Activated effector memory CD4-positive, alpha-beta T cell treated with Interleukin-2 at 50 U/mL for 16 hours (primary cell): ENCODE data around the gene C1QTNF12.

Experiments
- DNase-seq: peaks from one replicate; pipeline ENCODE4 v3.0.0-alpha.2; 2020

Gene C1QTNF12

DNA sequence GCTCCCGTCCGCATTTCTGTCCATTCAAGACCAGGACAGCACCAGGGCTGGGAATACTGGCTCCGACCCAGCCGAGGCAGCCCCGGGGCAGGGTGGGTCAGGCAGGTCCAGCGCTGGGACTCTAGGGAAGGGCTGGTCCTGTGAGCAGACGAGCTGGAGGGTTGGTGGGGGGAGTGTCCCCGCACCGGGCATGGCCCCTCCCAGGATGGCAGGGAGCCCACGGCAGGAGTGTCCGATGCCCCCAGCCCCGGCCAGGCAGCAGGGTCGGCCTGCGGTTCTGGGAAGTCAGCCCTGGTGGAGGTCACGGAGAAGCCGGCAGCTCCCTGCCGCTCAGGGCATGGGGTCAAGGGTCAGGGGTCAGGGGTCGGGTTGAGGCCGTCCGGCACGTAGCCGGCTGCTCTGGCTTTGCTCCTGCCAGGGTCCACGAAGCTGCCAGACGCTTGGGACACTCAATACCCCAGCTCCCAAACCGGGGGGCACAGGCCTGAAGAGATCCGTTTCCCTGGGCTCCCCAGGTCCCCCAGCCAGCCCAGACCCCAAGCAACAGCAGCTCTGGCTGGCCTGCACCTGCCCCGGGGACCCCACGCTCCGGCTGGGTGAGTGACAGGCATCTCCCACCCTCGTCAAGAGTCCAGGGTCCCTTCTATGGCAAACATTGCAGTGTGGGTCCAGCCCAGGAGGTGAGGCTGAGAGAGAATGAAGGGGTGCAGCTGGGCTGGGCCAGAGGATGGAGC is 6.7 kb downstream of the C1QTNF12 start:
- DNase-seq: no peak

DNA sequence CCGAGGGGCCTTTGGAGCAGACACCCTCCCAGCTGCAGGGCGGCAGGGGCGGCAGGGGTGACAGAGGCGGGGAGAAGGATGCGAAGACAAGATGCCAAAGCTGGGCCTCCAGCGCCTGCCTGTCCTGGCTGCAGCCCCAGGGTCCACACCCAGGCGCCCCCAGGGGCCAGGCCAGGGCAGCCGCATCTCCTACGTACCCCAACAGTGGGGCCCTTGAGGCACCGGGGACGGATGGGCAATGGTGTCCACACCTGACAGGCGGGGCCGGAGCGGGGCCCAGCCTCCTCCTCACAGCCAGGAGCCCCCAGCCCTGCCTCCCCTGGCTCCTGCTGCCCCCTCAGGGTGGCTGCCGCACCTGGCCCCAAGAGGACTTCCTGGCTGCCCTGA is 7.3 kb downstream of the C1QTNF12 start:
- DNase-seq: no peak

DNA sequence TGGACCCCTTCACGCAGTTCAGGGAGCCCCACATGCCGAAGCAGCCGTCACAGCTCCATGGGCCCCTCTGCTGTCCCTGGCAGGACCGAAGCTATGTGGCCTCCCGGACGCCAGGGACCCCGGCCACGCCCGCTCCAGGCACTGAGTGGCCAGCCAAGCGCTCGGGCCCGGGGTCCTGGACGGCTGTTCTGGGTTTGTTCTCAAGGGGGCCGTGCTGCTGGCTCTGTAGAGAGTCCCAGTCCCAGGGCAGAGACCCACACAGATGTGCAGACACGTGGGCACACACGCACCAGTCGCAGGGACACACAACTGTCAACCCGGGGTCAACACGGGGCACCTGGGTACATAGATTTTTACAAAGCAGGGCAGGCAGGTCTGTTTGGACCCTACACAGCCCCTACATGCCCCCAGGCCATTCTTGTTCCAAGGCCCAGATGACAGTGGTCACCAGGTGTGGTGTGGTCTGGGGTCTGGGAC is 7.8 kb downstream of the C1QTNF12 start:
- no peak for DNase-seq

DNA sequence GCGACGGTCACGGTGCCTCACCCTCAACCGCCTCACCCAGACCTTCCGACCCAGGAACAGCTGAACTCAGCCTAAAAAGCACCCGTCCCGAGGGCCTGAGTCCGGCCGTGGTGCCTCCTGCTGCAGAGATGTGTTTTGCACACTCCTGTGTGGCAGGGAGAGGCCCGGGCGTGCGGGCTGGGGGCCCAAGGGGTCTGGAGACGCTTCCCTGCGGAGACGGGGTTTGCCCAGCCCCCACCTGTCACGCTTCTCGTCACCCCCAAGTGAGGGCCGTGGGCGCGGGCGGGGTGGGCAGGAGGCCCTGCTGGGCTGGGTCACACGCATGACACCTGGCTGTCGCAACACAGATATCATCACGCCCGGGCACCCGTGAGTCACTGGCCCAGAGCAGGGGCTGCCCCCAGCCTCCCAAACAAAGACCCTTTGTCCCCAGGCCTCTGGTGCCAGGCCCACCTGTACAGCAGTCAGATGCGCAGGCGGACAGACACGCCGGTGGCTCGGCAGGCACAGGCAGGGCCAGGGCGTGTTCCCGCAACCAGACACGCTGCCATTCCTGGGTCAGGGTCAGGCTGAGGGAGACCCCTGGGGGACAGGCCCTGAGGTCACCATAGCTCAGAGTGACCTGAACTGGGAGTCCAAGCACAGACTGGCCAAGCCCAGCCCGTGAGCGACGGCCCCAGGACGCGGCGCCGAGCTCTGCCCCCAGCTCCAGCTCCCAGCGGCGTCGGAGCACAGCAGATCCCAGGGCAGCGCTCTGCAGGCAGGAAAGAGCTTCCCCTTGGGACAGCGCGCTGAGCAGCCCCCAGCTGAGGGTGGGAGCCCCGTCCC is 8.4 kb downstream of the C1QTNF12 start:
- no peak for DNase-seq

DNA sequence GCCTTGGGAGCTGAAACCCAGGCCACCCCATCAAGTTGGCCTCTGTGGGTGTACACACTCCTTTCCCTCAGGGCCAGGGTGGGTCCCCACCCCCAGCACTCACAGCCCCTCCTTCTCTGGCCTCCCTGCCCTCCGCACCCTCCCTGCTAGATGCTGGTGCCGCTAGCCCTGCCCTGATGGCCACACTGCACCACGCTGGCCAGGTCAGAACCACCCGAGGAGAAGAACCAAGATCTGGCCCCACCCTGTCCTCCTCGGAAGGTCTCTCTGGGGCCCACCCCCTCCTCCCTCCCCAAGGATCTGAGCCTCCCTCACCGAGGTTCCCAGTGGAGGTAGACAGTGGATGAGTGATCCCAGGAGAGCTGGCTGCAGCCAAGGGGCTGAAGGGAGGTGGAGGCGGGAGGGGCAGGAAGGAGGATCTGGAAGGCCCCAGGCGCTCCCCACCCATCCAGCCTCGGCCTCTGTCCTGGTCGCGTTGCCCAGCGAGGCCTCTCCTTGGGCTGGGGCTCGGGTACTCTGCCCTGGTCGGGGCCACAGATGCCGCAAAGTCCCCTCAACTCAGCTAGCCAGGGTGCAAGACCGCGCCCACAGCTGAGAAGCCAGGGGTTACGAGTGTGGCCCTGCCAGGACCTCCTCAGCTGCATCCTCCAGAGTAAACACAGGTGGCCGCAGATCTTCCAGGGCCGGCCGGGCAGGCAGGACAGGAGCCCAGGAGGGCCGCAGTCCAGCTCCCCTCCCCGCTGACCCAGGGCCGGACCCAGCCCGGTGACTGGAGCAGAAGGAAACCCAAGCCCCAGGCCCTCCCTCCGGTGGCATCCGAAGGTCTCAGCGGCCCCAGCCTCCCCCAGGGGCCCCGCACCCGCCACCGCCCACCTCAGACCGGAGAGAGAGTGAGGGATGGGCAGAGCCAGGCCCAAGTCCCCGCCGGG is 9.3 kb downstream of the C1QTNF12 start:
- DNase-seq: no peak

DNA sequence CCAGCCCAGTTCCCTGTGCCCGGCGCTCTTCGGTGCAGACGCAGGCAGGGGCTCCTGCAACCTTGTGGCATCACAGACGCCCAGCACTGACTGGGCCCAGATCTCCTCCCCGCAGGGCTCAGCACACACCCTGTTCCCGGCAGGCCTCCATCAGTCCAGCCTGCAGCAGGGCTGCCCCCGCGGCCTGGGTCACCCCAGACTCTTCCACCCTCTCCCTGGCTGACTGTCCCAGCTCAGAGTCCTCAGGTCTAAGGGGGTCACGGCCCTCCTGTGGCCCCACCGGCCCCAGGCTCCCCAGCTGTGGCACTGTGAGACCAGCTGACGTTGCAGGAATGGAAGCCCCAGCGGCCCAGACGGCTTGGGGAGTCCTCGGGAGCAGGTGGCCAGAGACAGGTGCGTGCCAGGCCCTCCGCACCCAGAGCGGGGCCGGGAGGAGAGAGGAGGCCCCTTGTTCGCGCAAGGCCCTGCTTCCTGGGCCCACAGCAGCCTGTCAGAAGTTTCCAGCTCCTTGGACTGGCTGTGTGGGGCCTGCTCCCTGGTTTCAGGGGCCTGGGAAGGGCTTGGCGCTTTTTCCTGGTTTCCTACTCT is 10.3 kb downstream of the C1QTNF12 start:
- DNase-seq: no peak

DNA sequence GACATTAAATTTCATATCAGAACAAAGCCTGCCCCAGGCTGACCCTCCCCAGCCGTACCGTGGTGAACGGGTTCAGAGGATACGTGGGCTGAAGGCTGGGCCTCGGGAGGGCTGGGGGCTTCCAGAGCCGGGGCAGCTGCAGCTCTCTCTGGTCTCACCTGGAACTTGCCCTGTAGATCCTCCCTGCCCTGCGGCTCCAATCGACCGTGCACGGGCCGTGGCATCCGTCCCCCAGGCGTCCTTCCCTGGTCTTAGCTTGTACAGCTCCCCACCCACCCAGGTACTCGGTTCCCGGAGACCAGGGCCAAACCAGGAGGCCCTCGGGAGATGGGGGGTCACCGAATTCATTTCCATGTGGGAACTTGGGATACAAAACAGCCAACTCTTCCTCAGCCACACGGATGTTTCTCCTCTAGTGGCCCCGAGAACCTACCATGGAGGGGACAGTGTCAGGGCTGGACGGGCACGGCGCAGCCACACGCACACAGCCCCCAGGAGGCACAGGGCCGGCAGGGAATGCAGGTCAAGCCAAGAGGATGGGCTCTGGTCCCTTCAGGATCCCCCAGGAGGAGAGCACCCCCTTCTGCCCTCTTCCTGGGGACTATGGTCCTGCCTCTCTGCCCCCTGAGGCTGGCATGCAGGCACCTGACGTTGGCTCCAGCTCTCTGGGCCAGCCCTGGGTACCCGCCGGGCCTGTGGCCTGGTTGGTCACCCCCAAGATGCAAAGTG is 11.3 kb downstream of the C1QTNF12 start:
- DNase-seq: no peak

DNA sequence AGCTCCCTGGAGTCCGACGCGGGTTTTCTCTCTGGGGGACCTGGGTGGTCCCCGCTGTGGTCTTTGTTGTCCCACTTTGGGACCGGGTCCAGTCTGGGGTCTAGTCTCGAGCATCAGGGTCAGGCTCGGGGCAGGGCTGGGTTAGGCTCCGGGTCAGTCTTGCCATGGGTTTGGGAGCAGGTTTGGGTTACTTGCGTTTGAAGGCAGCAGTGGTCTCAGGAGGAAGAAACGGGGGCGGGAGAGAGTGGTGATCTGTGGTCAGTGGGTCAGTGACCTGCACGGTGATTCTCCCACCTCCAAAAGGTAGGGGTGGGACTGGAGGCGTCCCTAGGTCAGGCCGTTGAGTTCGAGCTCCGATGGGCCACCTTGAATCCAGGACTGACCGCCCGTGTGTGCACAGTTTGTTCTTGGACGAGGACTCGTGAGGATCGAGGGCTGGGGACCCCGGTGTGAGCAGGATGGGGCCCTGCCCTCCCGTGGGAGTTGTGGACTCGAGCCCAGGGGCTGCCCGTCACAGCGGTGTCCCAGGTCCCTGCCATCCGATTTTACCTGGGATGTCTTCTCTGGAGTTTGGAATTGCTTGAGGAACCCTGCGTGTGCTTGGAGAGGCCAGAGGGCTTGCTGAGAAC is 12.2 kb downstream of the C1QTNF12 start:
- no peak for DNase-seq

DNA sequence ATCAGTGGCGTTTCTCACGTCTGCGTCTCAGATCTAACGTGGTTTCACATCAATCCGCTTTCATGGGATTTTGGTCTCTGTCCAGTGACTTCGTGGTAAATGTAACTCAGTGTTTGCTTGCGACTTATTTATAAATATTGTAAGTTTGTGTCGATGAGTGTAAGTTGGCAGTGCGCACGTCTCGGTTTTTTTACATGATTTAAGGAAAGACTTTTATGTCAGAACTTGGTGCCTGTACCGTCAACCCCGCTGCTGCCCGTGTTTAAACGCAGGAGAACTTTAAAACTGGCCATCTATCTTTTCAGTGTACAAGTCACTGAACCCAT is 13.0 kb downstream of the C1QTNF12 start:
- no peak for DNase-seq

DNA sequence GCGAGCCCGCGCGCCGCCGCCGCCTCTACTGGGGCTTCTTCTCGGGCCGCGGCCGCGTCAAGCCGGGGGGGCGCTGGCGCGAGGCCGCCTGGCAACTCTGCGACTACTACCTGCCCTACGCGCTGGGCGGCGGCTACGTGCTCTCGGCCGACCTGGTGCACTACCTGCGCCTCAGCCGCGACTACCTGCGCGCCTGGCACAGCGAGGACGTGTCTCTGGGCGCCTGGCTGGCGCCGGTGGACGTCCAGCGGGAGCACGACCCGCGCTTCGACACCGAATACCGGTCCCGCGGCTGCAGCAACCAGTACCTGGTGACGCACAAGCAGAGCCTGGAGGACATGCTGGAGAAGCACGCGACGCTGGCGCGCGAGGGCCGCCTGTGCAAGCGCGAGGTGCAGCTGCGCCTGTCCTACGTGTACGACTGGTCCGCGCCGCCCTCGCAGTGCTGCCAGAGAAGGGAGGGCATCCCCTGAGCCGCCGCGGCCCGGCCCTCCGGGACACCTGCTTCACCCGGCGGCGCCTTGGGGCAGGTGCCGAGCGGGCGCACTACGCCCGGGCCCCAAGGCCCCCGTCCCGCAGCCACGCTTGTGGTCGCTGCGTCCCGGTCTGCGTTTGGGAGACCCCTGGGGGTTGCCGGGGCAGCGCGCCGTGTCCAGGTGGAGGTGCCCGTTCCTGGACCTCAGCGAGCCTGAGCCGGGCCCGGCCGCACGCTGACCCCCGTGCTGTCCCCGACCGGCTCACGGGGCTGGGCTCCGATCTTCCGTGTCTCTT is 13.5 kb downstream of the C1QTNF12 start:
- no peak for DNase-seq

DNA sequence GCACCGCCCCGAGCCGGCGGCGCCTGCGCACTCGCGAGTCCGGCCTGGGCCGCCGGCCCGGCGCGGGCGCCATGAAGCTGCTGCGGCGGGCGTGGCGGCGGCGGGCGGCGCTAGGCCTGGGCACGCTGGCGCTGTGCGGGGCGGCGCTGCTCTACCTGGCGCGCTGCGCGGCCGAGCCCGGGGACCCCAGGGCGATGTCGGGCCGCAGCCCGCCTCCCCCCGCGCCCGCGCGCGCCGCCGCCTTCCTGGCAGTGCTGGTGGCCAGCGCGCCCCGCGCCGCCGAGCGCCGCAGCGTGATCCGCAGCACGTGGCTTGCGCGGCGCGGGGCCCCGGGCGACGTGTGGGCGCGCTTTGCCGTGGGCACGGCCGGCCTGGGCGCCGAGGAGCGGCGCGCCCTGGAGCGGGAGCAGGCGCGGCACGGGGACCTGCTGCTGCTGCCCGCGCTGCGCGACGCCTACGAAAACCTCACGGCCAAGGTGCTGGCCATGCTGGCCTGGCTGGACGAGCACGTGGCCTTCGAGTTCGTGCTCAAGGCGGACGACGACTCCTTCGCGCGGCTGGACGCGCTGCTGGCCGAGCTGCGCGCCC is 14.2 kb downstream of the C1QTNF12 start, which contains the start of gene B3GALT6:
B3GALT6 (plus strand) TSS at position 30 of the 588 bp plus-strand sequence; CDS start at position 72, 42 bp downstream.
- no peak for DNase-seq

DNA sequence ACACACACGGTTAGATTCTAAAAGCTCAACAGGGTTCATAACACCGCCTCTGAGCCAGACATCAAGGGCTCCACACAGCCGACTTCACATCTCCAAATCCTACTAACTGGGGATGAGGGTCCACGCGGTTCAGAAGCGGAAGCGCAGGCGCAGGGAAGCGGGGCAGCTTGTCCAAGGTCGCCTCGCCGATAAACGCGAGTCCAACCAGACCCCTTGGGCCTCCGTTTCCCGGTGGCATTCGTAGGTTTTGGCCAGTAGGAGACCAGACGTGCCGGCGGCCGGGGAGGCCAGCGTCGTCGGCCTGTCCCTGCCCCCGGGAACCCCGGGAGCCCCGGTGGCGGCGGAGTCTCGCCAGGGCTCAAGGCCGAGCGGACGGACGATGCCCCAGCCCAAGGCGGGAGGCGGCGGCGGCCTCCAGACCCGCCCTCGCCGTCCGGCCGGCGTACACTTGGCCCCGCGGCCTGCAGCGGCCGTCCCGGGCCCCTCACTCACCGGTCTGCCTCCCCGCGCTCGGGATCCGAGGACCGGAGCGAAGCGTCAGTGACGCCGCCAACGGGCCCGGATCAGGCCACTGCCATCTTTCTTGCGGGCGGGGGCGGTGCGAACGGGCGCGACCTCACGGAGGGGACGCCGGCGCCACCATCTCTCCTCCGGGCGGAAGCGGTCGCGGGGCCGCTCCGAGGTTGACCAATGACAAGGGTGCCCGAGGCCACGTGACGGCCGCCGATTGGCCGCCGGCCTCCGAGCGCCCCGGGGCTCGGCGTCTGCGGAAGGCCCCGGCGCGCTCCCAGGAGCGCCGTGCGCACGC is 14.9 kb downstream of the C1QTNF12 start, which contains the start of gene SDF4:
SDF4 (minus strand) TSS at position 602 of the 808 bp plus-strand sequence. CDS start 3,229 bp downstream, outside the sequence.
- DNase-seq: peak; percentile 95

DNA sequence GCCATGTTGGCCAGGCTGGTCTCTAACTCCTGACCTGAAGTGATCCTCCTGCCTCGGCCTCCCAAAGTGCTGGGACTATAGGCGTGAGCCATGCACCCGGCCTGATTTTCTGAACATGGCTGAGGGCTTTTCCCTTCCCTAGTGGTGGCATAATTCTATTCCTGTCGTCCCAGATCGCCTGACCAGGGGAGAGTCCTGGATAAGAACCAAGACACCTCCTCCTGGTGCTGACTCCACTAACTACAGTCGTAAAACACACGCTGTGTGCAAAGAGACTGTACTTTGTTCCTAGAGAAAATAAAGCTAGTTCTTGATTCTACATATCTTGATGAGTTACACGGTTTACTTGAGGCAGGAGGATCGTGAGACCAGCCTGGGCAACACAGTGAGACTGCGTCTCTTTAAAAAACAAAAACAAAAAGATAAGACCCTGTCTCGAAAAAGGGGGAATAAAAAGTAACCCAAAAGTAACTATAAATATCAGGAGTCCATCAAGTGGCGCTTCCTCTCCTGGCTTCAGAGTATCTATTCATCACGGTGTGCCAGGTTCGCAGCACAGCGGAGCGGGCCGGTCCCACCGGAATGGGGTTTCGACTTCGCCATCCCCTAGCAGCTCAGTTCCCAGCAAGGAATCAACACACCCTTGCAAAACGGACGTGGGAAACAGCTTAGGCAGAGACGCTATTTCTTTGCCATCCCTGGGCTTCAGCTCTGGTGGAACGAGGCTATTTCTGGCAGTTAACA is 15.7 kb downstream of the C1QTNF12 start:
- no peak for DNase-seq

DNA sequence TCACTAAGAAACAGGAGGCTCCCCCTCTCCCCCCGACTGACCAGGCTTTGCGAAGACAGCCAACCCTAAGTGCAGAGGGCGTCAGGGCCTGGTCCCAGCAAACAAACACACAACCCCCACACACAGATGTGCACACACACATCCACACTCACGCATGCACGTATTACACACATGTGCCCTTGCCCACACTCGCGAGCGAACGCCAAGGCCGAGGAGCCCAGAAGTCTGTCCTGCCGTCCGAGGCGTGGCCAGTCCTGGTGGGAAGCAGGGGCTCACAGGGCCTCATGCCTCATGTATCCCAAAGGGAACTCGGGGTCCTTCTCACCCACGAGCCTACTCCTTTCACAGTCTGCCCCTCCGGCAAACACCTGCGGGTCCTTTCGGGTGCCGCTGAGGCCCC is 16.8 kb downstream of the C1QTNF12 start:
- no peak for DNase-seq

DNA sequence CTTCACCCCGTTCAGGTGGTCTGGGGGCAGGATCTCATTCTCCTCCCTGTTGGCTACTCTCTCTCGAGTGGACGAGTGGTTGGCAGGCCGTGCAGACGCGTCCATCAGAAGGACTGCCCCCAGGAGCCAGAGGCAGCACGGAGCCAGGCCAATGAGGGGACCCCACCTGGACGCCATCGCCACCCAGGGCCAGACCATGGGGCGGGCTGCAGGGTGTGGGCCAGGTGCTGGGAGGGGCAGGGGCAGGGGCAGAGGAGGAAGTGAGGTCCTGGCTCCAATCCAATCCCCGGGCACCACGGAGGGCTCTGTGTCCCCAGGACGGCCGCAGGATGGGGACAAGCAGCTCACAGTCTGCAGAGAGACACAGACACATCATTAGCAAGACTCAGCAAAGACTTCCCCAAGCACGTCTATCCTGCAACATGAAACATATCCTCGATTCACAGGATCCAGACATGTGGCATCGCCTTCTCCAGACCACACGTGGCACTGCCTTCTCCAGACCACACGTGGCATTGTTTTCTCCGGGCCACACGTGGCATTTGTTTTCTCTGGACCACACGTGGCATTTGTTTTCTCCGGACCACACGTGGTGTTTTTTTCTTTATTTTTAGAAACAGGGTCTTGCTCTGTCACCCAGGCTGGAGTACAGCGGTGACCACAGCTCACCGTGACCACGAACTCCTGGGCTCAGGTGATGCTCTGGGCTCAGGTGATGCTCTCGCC is 17.8 kb downstream of the C1QTNF12 start:
- no peak for DNase-seq

DNA sequence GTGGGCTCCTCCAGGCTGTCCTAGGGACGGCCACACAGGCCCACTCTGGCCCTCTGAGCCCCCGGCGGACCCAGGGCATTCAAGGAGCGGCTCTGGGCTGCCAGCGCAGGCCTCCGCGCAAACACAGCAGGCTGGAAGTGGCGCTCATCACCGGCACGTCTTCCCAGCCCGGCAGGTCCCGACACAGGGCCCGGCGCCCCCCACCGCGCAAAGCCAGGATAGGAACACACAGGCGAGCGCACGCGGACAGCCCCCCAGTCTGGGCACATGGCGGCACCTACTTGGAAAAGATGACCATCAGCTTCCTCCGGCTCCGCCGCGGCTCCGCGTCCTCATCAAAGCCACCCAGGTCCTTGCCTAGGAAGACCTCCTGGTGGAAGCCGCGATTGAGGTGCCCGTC is 18.3 kb downstream of the C1QTNF12 start:
- no peak for DNase-seq

DNA sequence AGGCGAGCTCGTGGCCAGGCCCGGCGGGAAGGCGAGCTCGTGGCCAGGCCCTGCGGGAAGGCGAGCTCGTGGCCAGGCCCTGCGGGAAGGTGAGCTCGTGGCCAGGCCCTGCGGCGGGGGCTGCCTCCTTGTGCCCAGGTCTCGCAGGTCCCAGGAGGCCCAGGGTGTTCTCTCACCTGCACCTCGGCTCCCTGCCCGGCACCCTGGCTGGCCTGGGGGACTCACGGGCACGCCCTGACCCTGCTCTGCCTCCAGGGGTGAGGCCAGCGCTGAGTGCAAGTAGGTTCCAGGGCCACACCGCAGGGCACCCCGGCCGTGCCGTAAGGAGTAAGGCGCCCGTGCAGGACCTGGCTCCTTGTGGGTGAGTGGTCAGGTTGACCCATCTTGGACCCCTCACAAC is 19.1 kb downstream of the C1QTNF12 start:
- DNase-seq: no peak
